Measurements from ENCODE around the gene PLA2G2F.

The PLA2G2F gene

GRCh38 chr1:20149601-20150325 is 10.6 kb downstream of the PLA2G2F start:
- TF ChIP-seq CTCF (IDR thresholded peaks at IDR 0.05; ENCODE audit: insufficient read depth, low read depth, low read length, missing control alignments): no peak
- DNase-seq (ENCODE audit: low read depth): no peak
- no peak overlapping the region for H3K4me3 ChIP-seq (ENCODE audit: low read depth, low read length)

- TF ChIP-seq CTCF (IDR thresholded peaks at IDR 0.05; ENCODE audit: insufficient read depth, low read depth, low read length, missing control alignments): no peak
- H3K4me3 ChIP-seq (ENCODE audit: low read depth, low read length): no peak overlapping the region
- no peak for DNase-seq (ENCODE audit: low read depth)
Observed at GRCh38 chr1:20150326-20150705, 11.2 kb downstream of the PLA2G2F start.

- DNase-seq (ENCODE audit: low read depth): no peak
- TF ChIP-seq CTCF (IDR thresholded peaks at IDR 0.05; ENCODE audit: insufficient read depth, low read depth, low read length, missing control alignments): no peak
- H3K4me3 ChIP-seq (ENCODE audit: low read depth, low read length): no peak overlapping the region
Observed at GRCh38 chr1:20150969-20151368, 11.8 kb downstream of the PLA2G2F start.

- peak overlapping the region; percentile 33 for H3K4me3 ChIP-seq (ENCODE audit: low read depth, low read length)
- DNase-seq (ENCODE audit: low read depth): peak; percentile 86
- peak; percentile 81 for TF ChIP-seq CTCF (IDR thresholded peaks at IDR 0.05; ENCODE audit: insufficient read depth, low read depth, low read length, missing control alignments)
Observed at GRCh38 chr1:20151906-20152598, 12.9 kb downstream of the PLA2G2F start.

GRCh38 chr1:20152599-20152930 is 13.4 kb downstream of the PLA2G2F start:
- TF ChIP-seq CTCF (IDR thresholded peaks at IDR 0.05; ENCODE audit: insufficient read depth, low read depth, low read length, missing control alignments): no peak
- H3K4me3 ChIP-seq (ENCODE audit: low read depth, low read length): no peak overlapping the region
- DNase-seq (ENCODE audit: low read depth): no peak

- DNase-seq (ENCODE audit: low read depth): no peak
- TF ChIP-seq CTCF (IDR thresholded peaks at IDR 0.05; ENCODE audit: insufficient read depth, low read depth, low read length, missing control alignments): no peak
- no peak overlapping the region for H3K4me3 ChIP-seq (ENCODE audit: low read depth, low read length)
Observed at GRCh38 chr1:20153000-20153418, 13.9 kb downstream of the PLA2G2F start.
